H1 (cell line): ENCODE measurements around the gene TSPAN5.

Experiments
- CHD2 ChIP-seq: IDR thresholded peaks from 2 replicates; pipeline ENCODE4 v1.6.1; 2012; ENCODE audit warnings: low read length, improper control_type of control experiment
- CTCF ChIP-seq, 3 experiments: IDR thresholded peaks; 1 replicate in 2 of 3; 2 replicates in 1 of 3; pipeline versions ENCODE4 v1.5.1 to v1.6.1; 2011; ENCODE audit warnings: low read length in 3 of 3, mild to moderate bottlenecking in 3 of 3, inconsistent platforms in 2 of 3, low read depth in 1 of 3, moderate library complexity in 1 of 3; ENCODE audit not compliant: insufficient read depth in 1 of 3; ENCODE audit errors: control extremely low read depth in 1 of 3
- EZH2 ChIP-seq: fragments of 200-600 bp; sonication (generic); IDR thresholded peaks from 2 replicates; pipeline ENCODE4 v1.7.1; 2012; ENCODE audit warnings: low read depth, mild to moderate bottlenecking, moderate library complexity, low read length, inconsistent platforms; ENCODE audit not compliant: severe bottlenecking
- POLR2AphosphoS5 ChIP-seq: IDR thresholded peaks from 2 replicates; pipeline ENCODE4 v1.6.1; 2011; ENCODE audit warnings: low read depth, low read length
- USF2 ChIP-seq: IDR thresholded peaks from 2 replicates; pipeline ENCODE4 v1.6.1; 2011; ENCODE audit warnings: low read length, improper control_type of control experiment

- no peak for TF ChIP-seq EZH2
- no peak for TF ChIP-seq POLR2AphosphoS5
- no peak for TF ChIP-seq USF2
- no peak for TF ChIP-seq CTCF (IDR thresholded peaks at IDR 0.05; ENCODE audit: control extremely low read depth in 1 of 3, insufficient read depth in 1 of 3, low read depth in 1 of 3, low read length in 3 of 3)
- no peak for TF ChIP-seq CHD2
Measured at GRCh38 chr4:98503676-98504075, 154.7 kb downstream of the TSPAN5 start.
